ENCODE results near the gene MDP1.

Gene MDP1

DNA sequence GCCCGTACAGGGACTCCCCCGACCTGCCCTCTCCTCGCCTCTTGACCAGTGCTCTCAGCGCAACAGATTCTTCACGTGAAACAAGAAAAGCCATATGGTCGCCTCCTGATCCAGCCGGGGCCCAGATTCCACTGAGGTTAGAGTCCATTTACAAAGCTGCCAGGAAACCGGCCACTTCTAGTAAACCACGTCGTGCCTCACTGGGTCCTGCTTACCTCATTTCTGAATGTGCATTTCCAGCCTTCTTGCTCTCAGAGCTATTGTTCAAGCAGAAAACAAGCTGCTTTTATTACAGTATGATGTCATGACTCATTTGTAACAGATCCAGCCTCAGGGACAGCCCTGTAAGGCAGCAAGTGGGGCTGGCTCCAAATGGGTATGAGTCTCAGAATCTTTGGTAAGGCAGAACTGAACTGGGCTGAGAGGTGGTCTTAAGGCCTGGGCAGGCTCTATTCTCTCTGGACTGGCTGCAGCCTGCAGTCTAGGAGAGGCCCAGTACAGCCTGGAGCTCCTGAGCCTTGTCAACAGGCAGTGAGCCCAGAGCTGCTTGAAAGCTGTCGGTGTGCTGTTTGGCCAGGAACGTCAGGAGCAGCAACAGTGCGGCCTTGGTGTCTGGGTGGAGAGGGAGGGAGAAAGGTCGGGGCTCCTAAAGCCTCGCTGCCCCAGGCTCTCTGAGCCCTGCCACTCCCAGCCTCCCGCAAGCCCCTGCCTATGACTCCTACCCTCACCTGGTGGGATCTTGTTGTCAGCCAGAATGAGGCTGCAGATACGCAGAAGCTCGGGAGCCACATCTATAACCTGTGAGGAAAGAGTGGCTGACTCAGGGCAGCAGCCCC lies 35.7 kb downstream of the MDP1 start:
- no peak for DNase-seq

DNA sequence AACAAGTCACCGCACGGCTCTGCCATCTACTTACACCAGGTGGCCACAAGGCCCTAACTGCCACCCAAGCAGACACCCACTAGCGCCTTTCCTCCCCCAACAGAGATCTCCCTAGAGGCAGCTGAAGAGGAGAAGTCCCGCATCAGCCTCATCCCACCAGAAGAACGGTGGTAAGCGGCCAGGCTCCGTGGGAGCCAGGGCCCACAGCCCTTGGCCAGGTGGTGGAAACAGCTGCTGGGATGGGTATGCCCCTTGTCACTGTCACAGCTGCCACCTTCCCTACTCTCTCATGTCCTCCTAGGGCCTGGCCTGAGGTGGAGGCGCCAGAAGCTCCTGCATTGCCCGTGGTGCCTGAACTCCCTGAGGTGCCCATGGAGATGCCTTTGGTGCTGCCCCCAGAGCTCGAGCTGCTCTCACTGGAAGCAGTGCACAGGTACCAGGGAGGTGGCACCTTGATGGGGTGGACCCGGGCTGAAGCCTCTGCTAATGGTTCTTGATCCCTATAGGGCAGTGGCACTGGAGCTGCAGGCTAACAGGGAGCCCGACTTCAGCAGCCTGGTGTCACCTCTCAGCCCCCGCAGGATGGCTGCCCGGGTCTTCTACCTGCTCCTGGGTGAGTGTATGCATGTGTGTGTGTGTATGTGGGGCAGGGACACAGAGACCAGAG lies 36.4 kb downstream of the MDP1 start:
- no peak for DNase-seq

DNA sequence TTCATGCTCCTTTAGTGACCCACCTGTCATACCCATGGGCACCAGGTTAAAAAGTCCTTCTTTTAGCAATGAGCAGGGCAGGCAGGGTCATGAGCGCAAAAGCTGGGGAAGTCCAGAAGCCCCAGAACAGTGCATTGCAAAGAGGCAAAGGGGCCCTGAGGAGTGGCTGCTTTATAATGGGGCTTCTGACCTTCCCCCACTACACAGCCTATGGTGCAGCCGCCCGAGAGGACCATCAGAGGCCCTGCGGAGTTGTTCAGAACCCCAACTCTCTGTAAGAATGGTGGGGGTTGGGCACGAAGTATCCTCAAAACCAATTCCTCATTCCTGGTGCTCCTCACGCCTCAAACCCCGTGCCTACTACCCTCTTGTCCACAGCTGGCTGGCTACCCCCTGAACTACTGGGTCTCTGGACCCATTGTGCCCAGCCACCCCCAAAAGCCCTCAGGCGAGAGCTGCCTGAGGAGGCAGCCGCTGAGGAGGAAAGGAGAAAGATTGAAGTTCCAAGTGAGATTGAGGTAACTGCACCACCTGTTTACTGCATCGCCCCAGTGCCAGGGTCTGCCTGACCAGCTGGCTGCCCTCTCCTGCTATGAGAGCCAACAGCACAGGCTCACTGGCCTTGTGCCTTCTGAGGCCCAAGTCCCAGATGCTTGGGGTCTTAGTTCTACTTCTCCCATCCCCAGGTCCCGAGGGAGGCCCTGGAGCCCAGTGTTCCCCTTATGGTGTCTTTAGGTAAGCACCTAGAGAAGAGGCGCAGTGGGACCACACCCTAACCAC lies 37.3 kb downstream of the MDP1 start:
- DNase-seq = no peak

DNA sequence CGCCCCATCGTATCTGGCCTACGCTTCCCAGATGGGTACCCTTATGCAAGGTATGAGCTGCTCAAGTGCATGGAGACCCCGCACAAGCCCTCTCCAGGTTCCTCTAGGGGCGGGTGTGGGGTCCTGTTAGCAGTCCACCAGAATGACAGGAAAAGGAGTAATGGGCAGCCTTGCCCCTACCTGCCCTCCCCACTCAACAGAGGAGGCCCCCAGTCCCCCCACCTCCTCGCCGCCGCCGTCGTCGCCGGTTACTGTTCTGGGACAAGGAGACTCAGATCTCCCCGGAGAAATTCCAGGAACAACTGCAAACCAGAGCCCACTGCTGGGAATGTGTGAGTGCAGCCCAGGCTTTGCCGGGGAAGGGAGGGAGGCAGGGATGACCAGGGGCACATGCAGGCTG lies 38.0 kb downstream of the MDP1 start:
- no peak for DNase-seq

DNA sequence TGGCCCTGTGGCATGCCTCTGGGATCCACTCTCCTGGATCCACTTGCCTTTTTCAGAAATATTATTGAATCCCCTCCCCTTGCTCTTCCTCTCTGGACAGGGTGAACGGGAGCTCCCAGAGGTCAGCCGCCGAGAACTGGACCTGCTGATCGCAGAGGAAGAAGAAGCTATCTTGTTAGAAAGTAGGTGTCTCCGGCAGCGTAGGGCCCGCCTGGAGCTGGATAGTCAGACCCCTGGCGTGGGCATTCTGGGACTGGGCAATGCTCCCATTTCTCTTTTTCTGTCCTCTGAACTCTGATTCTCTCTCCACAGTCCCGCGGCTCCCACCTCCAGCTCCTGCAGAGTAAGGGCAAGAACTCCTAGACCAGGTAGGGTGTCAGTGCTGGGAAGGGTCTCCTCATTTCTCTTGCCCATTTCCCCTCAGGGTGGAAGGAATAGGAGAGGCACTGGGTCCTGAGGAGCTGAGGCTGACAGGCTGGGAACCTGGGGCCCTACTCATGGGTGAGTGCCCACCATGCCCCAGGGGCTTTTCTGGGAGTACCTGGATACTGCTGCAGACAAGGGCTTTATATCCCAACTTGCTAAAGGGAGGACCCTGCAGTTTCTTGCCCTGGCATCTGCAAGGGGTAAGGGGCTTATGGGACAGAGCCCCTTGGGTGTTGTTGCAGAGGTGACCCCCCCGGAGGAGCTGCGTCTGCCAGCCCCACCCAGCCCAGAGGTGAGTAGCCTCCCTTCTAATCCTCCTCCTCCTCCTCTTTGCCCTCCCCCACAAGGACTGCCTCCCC lies 38.6 kb downstream of the MDP1 start:
- DNase-seq = no peak

DNA sequence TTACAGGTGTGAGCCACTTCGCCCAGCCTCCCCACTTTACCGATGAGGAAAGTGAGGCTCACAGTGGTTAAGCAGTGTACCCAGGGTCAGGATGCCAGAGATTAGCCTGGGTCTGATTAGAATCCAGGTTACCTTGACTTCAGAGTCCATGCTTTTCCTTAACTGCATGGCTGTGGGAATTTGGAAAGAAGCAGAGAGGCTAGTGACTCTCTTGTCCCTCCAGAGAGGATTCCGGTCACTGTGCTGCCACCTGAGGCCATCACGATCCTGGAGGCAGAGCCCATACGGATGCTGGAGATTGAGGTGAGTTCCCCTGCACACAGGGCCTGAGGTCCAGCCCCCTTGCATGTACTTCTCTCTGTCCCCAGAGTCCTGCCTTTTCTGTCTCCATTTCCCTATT lies 39.3 kb downstream of the MDP1 start:
- DNase-seq = no peak

DNA sequence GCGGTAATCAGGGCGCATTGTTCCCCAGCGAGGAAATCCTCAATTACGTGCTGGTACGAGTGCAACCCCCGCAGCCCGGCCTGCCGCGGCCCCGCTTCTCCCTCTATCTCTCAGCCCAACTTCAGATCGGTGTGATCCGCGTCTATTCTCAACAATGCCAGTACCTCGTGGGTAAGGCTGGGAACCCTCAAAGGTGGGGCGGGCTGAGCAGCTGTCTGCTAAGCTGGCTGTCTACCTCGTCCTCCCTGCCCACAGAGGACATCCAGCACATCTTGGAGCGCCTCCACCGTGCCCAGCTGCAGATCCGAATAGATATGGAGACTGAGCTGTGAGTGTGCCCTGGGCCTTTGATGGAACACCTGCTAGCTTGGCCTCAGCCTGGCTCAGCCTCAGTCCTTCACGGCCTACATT lies 43.0 kb downstream of the MDP1 start:
- no peak for DNase-seq

DNA sequence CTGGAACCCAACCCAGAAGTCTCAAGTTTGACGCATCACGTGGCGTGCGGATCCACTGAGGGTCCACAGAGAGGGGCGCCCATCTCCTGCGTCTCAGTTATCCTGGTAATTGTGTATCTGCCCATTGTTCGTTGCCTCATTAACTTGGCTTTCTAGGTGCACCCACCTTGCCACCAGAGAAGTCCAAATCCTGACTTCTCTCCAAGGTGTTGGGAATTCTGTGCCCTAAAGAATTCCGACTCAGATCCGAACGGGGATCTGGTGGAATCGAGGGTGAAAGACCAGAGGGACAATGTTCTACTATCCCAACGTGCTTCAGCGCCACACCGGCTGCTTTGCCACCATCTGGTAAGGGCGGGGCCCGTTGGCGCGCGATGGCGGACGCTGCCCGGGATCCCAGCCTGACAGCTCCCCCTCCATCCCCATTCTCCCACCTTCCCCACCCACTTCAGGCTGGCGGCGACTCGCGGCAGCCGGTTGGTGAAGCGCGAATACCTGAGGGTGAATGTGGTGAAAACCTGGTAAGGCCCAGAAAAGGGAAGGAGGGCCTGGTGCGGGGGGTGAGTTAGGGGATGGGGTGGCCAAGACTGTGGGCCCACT lies 43.5 kb downstream of the MDP1 start:
- DNase-seq = no peak

DNA sequence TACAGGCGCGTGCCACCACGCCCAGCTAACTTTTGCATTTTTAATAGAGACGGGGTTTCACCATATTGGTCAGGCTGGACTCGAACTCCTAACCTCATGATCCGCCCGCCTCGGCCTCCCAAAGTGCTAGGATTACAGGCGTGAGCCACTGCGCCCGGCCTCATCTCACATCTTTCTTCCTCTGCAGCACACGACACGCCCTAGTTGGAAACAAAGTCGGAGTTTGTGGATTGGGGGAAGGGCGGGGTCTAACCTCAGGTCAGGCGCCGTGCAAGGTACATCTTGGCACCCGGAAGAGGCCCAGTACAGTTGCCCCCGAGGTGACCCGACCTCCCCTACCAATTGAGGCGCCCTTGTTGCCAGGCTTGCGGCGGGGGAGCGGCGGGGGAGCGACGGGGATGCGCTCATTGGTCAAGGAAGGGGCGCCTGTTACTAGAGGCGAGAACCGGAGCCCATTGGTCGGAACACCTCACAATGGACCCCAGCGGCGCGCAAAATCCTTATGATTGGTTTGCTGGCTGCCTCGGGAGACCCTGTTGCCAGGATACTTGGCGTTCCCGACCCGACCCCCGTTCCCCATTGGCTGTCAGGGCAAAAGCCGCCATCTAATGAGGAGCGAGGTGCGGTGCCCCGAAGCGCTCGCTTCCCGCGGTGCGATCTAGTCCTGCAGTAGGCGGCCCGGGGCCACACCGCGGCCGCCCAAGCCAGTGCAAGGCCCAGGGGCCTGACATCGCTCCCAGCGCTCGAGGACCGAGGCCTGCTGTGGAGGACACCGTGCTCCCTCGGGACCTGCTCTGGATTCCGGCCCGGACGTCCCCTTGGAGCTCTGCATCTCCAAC lies 44.2 kb downstream of the MDP1 start, which contains the start of gene REC8:
Gene REC8, plus strand, starts transcription at position 659 of the 839 bp plus-strand sequence. CDS start 473 bp downstream, outside the sequence.
- peak; percentile 73 to 88 for DNase-seq

DNA sequence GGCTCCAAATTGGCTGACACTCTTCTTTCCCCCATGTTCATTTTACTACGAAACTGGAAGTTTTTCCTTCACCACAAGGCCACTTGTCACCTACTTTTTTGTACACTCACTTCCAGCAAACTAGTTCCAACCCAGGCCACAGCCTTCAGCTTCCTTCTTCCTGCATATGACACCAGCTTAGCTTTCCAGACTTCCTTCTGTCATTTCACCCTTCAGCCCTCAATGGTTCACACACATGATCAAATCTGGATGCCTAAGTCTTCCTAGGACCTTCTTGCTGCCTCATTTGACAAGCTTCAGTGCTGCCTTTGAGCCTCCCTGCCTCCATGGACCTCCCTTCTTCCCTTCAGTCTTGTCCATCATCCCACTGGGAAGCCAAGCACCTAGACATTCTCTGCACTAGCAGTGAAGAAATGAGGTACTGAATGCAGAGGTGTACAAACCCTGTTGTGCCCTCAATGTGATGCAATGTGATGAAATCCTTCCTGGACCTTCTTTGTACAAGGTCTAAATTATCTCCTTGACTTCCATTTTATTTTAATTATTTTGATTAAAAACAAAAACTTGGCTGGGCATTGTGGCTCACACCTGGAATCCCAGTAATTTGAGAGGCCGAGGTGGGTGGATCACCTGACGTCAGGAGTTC lies 48.3 kb downstream of the MDP1 start:
- DNase-seq = no peak

DNA sequence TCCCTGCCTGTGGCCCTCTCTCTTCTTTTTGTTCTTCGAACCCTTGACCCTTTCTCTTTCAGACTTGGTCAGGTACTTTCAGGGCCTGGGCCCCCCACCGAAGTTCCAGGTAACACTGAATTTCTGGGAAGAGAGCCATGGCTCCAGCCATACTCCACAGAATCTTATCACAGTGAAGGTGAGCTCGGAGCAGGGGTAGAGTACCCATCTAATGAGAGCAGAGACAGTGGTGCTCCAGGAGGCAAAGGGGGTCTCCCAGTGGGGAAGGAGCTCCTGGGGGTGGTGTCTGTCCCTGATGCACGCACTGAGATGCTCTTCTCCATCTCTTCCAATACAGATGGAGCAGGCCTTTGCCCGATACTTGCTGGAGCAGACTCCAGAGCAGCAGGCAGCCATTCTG lies 50.1 kb downstream of the MDP1 start:
- no peak for DNase-seq

DNA sequence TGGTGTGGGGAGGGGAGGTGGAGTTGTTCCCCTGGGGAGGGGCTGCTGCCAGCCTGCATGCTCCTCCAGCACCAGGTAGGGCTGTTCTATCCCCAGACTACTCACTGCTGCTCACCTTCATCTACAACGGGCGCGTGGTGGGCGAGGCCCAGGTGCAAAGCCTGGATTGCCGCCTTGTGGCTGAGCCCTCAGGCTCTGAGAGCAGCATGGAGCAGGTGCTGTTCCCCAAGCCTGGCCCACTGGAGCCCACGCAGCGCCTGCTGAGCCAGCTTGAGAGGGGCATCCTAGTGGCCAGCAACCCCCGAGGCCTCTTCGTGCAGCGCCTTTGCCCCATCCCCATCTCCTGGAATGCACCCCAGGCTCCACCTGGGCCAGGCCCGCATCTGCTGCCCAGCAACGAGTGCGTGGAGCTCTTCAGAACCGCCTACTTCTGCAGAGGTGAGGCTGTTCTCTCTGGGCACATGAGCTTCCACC lies 51.3 kb downstream of the MDP1 start:
- no peak for DNase-seq

All from CD4-positive, alpha-beta T cell treated with Interleukin-4 for 1 hour (primary cell).